Aorta (tissue), 5 donors: ENCODE data around the gene DNAH11. TPM values are rescaled to one million over a fixed set of nuclear protein-coding genes. Genes with fewer than 3 reads are reported as not detected.

Experiments
- ATAC-seq: fragments of 200-7000 bp; cut with Tn5 transposase; one replicate; pipeline ENCODE4 v1.9.1; 2022; ENCODE audit warnings: moderate library complexity; ENCODE audit not compliant: low FRiP score
- DNase-seq, 2 donors: peaks; one replicate each; pipeline ENCODE4 v3.0.0-alpha.2; 2020
- H3K27ac ChIP-seq, 2 donors: one replicate each; pipeline ENCODE4 v1.5.1; 2013; ENCODE audit warnings: low read length in 2 of 2, mild to moderate bottlenecking in 2 of 2, moderate library complexity in 2 of 2, control low read depth in 1 of 2, inconsistent platforms in 1 of 2, low read depth in 1 of 2
- H3K27me3 ChIP-seq, 2 donors: one replicate each; pipeline ENCODE4 v1.6.1; 2013; ENCODE audit warnings: control low read depth in 1 of 2, low read length in 1 of 2, mild to moderate bottlenecking in 1 of 2, moderate library complexity in 1 of 2; ENCODE audit not compliant: insufficient read depth in 2 of 2, control insufficient read depth in 1 of 2
- H3K36me3 ChIP-seq, 2 donors: one replicate each; pipeline ENCODE4 v1.6.1; 2013; ENCODE audit warnings: control low read depth in 1 of 2, low read length in 1 of 2, mild to moderate bottlenecking in 1 of 2; ENCODE audit not compliant: insufficient read depth in 2 of 2, control insufficient read depth in 1 of 2
- H3K4me1 ChIP-seq, 2 donors: one replicate each; pipeline ENCODE4 v1.6.1; 2013; ENCODE audit warnings: low read length in 2 of 2, control low read depth in 1 of 2, mild to moderate bottlenecking in 1 of 2, moderate library complexity in 1 of 2; ENCODE audit not compliant: insufficient read depth in 2 of 2, control insufficient read depth in 1 of 2
- H3K4me3 ChIP-seq, 2 donors: one replicate each; pipeline ENCODE4 v1.5.1; 2013; ENCODE audit warnings: low read length in 2 of 2, control low read depth in 1 of 2, mild to moderate bottlenecking in 1 of 2
- H3K9me3 ChIP-seq: one replicate; pipeline ENCODE4 v1.6.1; 2013; ENCODE audit warnings: mild to moderate bottlenecking, low read length; ENCODE audit not compliant: control insufficient read depth
- WGBS, 2 donors: extraction: QIAGEN DNeasy Blood & Tissue Kit; methylation state at CpG; one replicate each; pipeline ENCODE4 v1.1.7; 2013; 5-methylcytosine and 5-hydroxymethylcytosine counted together
- intact Hi-C, 2 donors: fragments of 100-400 bp; cut with DNase I; formaldehyde crosslinking; loops; one replicate each; pipeline versions ENCODE4 v1.14.2 to v1.15.0; 2022
- polyA plus RNA-seq, 2 donors: library from polyadenylated mRNA; stranded (reverse); fragments of 200-250 nt; gene quantifications; one replicate each; pipeline ENCODE4 v1.2.3, GENCODE V29; 2013
- total RNA-seq, 2 donors: library from RNA; stranded (reverse); fragmentation: NEBNext Ultra II Directional; extraction: Animal tissue kit (Norgen Biotek cat#: 25700); gene quantifications; one replicate each; pipeline ENCODE4 v1.2.1, GENCODE V29; 2021
- donor health status: healthy with polysubstance abuse.
- donor health status: Bipolar disorder and iron deficiency.
- donor health status: DM: no; HTN: no; CAD: no.
- donor health status: DM: no; HTN: no; CAD: no.
- donor health status: DM: yes; HTN: yes; CAD: no.

DNAH11 gene
- total and polyA plus RNA-seq, 4 donors, result 2.5 to 3.3 (median 2.6) TPM; not detected in 1

GRCh38 chr7:21624320-21624719 is 81.5 kb downstream of the DNAH11 start:
- Histone ChIP-seq H3K9me3 (no peaks in the 10 kb centered on the region), H3K4me3 (no peak overlapping the region), H3K36me3 (no peaks in the 10 kb centered on the region), H3K27ac (no peak overlapping the region), H3K27me3 (no peaks in the 10 kb centered on the region), H3K4me1 (no peaks in the 10 kb centered on the region)
- ATAC-seq (no peak), DNase-seq (no peak)
- intact Hi-C loops, result no loop called here

GRCh38 chr7:21636694-21637093 is 93.9 kb downstream of the DNAH11 start:
- Histone ChIP-seq H3K36me3 (no peaks in the 10 kb centered on the region), H3K27ac (no peak overlapping the region), H3K9me3 (peaks cover 5% of the 10 kb centered on the region), H3K4me3 (no peak overlapping the region), H3K27me3 (no peaks in the 10 kb centered on the region), H3K4me1 (no peaks in the 10 kb centered on the region)
- DNase-seq (no peak), ATAC-seq (no peak)
- WGBS, 2 donors, result 53 to 59% methylated on average over 4 of the region's 4 CpGs
- intact Hi-C loops, result no loop called here

GRCh38 chr7:21639206-21639868 is 96.5 kb downstream of the DNAH11 start:
- ATAC-seq, result no peak
- intact Hi-C loops, result no loop called here
- Histone ChIP-seq H3K4me3 (no peak overlapping the region), H3K9me3 (peaks cover 2% of the 10 kb centered on the region), H3K27ac (no peak overlapping the region), H3K4me1 (no peaks in the 10 kb centered on the region), H3K27me3 (no peaks in the 10 kb centered on the region), H3K36me3 (no peaks in the 10 kb centered on the region)
- no peak for DNase-seq
- WGBS, 2 donors, result 82 to 86% methylated on average over 3 of the region's 3 CpGs

GRCh38 chr7:21640105-21640504 is 97.3 kb downstream of the DNAH11 start:
- no peaks in the 10 kb centered on the region for H3K36me3 ChIP-seq
- intact Hi-C loops, result no loop called here
- 79 to 86% methylated on average over 2 of the region's 2 CpGs for WGBS, 2 donors
- peaks cover 2% of the 10 kb centered on the region for H3K9me3 ChIP-seq
- H3K4me3 ChIP-seq, result no peak overlapping the region
- no peaks in the 10 kb centered on the region for H3K27me3 ChIP-seq
- ATAC-seq, result no peak
- DNase-seq, result no peak
- no peak overlapping the region for H3K27ac ChIP-seq
- no peaks in the 10 kb centered on the region for H3K4me1 ChIP-seq

- no peak for ATAC-seq
- intact Hi-C loops, result no loop called here
These were observed 98.7 kb downstream of the DNAH11 start for GRCh38 chr7:21641546-21641945.

GRCh38 chr7:21642422-21642821 is 99.6 kb downstream of the DNAH11 start:
- no peak overlapping the region for H3K4me3 ChIP-seq
- 30 to 33% methylated on average over 4 of the region's 4 CpGs for WGBS, 2 donors
- DNase-seq (no peak), ATAC-seq (no peak)
- no peak overlapping the region for H3K27ac ChIP-seq
- H3K36me3 ChIP-seq, result no peaks in the 10 kb centered on the region
- no peaks in the 10 kb centered on the region for H3K4me1 ChIP-seq
- H3K9me3 ChIP-seq, result peaks cover 2% of the 10 kb centered on the region
- intact Hi-C loops, result no loop called here
- no peaks in the 10 kb centered on the region for H3K27me3 ChIP-seq

More at GRCh38 chr7:21641546-21641945, 98.7 kb downstream of the DNAH11 start:
- Histone ChIP-seq H3K4me1 (no peaks in the 10 kb centered on the region), H3K4me3 (no peak overlapping the region), H3K9me3 (peaks cover 2% of the 10 kb centered on the region), H3K27me3 (no peaks in the 10 kb centered on the region), H3K36me3 (no peaks in the 10 kb centered on the region), H3K27ac (no peak overlapping the region)
- 79 to 83% methylated on average over 4 of the region's 4 CpGs for WGBS, 2 donors
- DNase-seq, result no peak

- no peaks in the 10 kb centered on the region for H3K4me1 ChIP-seq
- WGBS, 2 donors, result 23 to 25% methylated on average over 1 of the region's 1 CpG
- intact Hi-C loops, result no loop called here
These were observed 108.9 kb downstream of the DNAH11 start for GRCh38 chr7:21651697-21652096.

GRCh38 chr7:21653623-21654022 is 110.8 kb downstream of the DNAH11 start:
- no peak overlapping the region for H3K27ac ChIP-seq
- ATAC-seq, result no peak
- DNase-seq, result no peak
- intact Hi-C loops, result no loop called here
- no peaks in the 10 kb centered on the region for H3K4me1 ChIP-seq
- WGBS, 2 donors, result 84 to 89% methylated on average over 4 of the region's 4 CpGs
- no peak overlapping the region for H3K4me3 ChIP-seq
- H3K9me3 ChIP-seq, result no peaks in the 10 kb centered on the region
- no peaks in the 10 kb centered on the region for H3K27me3 ChIP-seq
- H3K36me3 ChIP-seq, result no peaks in the 10 kb centered on the region

More at GRCh38 chr7:21651697-21652096, 108.9 kb downstream of the DNAH11 start:
- Histone ChIP-seq H3K27me3 (no peaks in the 10 kb centered on the region), H3K4me3 (no peak overlapping the region), H3K27ac (no peak overlapping the region), H3K36me3 (no peaks in the 10 kb centered on the region), H3K9me3 (peaks cover 1% of the 10 kb centered on the region)
- DNase-seq, result no peak
- no peak for ATAC-seq

GRCh38 chr7:21656081-21656480 is 113.2 kb downstream of the DNAH11 start:
- ATAC-seq (no peak), DNase-seq (no peak)
- Histone ChIP-seq H3K27me3 (no peaks in the 10 kb centered on the region), H3K27ac (no peak overlapping the region), H3K36me3 (no peaks in the 10 kb centered on the region), H3K9me3 (no peaks in the 10 kb centered on the region), H3K4me1 (no peaks in the 10 kb centered on the region), H3K4me3 (no peak overlapping the region)
- 63 to 74% methylated on average over 5 of the region's 5 CpGs for WGBS, 2 donors
- intact Hi-C loops, result no loop called here
